ENCODE data around the gene KLHL11. TPM values are rescaled to one million over a fixed set of nuclear protein-coding genes. Genes with fewer than 3 reads are reported as not detected.
A peak's percentile ranks its signal among the peaks of the same experiment; 100 is the strongest.

Gene KLHL11
- total and polyA plus RNA-seq, 2 of the 8 experiments (the other 6 are each of a cell fraction or from before 2014, with no cell fraction given) = 4.2 to 13.7 TPM

DNA sequence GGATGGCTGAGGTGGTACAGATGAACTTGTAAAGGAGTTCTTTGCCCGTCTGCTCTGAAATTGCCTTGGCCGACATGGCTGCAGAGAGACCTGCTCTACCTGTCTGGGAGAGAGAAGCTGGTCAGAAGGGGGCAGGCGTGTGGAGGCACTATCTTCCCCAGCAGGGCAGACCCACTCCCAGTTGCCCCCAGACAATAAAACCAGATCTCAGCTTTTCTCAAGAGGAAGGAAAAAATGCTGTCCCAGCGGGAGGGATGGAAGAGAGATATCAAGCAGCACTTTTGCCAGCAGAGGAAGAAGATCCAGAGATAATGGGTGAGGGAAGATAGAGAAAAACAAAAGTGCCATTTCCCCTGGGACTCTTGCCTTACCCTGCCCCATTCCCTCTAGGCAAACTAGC lies 48.6 kb upstream of the KLHL11 start:
- H3K4ac ChIP-seq (replicated peaks; ENCODE audit: insufficient read length, low read depth, low read length) = no peak overlapping the region
- no peak overlapping the region for H2BK5ac ChIP-seq (ENCODE audit: low read depth, low read length)
- H3K56ac ChIP-seq (replicated peaks; ENCODE audit: insufficient read length, low read depth, low read length) = no peak overlapping the region
- H3K14ac ChIP-seq (ENCODE audit: insufficient read length) = no peak overlapping the region
- H3K9ac ChIP-seq (replicated peaks in 1 of 4; ENCODE audit: extremely low read depth in 1 of 4, low read depth in 3 of 4, low read length in 3 of 4) = no peak overlapping the region
- peak; percentile 10 to 50; a peak in 3 of 4 replicates for TF ChIP-seq RAD21 (IDR thresholded peaks at IDR 0.05 in 1 of 2, conservative IDR thresholded peaks at IDR 0.05 in 1 of 2; ENCODE audit: low read depth in 2 of 2, low read length in 2 of 2)
- TF ChIP-seq, protein P1, sequence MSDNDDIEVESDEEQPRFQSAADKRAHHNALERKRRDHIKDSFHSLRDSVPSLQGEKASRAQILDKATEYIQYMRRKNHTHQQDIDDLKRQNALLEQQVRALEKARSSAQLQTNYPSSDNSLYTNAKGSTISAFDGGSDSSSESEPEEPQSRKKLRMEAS (IDR thresholded peaks at IDR 0.05) = no peak
- TF ChIP-seq, protein P2, sequence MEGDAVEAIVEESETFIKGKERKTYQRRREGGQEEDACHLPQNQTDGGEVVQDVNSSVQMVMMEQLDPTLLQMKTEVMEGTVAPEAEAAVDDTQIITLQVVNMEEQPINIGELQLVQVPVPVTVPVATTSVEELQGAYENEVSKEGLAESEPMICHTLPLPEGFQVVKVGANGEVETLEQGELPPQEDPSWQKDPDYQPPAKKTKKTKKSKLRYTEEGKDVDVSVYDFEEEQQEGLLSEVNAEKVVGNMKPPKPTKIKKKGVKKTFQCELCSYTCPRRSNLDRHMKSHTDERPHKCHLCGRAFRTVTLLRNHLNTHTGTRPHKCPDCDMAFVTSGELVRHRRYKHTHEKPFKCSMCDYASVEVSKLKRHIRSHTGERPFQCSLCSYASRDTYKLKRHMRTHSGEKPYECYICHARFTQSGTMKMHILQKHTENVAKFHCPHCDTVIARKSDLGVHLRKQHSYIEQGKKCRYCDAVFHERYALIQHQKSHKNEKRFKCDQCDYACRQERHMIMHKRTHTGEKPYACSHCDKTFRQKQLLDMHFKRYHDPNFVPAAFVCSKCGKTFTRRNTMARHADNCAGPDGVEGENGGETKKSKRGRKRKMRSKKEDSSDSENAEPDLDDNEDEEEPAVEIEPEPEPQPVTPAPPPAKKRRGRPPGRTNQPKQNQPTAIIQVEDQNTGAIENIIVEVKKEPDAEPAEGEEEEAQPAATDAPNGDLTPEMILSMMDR (IDR thresholded peaks at IDR 0.05; ENCODE audit: control extremely low read depth in 1 of 3, insufficient read depth in 1 of 3, low read depth in 1 of 3, low read length in 3 of 3) = peak; percentile 26 to 34 (median 27)
- no peak for DNase-seq (ENCODE audit: low read depth in 1 of 2, low spot score in 2 of 2)
- no peak overlapping the region for H3K27ac ChIP-seq (ENCODE audit: low read depth, low read length)
- ChIA-PET POLR2A (ENCODE audit: partially characterized antibody) (interaction anchor here (0.8 to 8.2 kb wide), 11 partner anchors 9 to 207 kb away, joined by 3 to 64 read pairs (median 6); partner anchors contain the start of genes KLHL11 and ODAD4), CTCF (ENCODE audit: partially characterized antibody) (interaction anchor here (0.9 to 16.0 kb wide), 16 partner anchors 8 to 614 kb away, joined by 3 to 205 read pairs (median 4); partner anchors contain the start of genes CNP and ODAD4)
- H2BK120ac ChIP-seq (replicated peaks; ENCODE audit: low read depth, low read length) = no peak overlapping the region
- no peak overlapping the region for H3K4me3 ChIP-seq (ENCODE audit: extremely low read depth in 1 of 4, insufficient read depth in 2 of 4, low read depth in 3 of 4, low read length in 4 of 4)
- H3K4me2 ChIP-seq (ENCODE audit: insufficient read depth in 1 of 2, low read depth in 2 of 2, low read length in 2 of 2) = peak overlapping the region in 1 of 2 experiments; percentile 20; a peak in 1 of 4 replicates
- 83% methylated on average over 4 of the region's 4 CpGs; no CpG with 5 or more reads in 1 of the 2 experiments for WGBS, 2 experiments (ENCODE audit: extremely low coverage in 1 of 2, insufficient coverage in 1 of 2, insufficient read length in 1 of 2, insufficient replicate concordance in 2 of 2, low coverage in 1 of 2, low lambda C conversion rate in 2 of 2, missing lambda C conversion rate in 1 of 2)
- H3K23me2 ChIP-seq (ENCODE audit: low read depth, low read length) = peaks cover 5% of the 10 kb centered on the region; the same call in 1 of the 2 replicates
- no peak overlapping the region for H3K23ac ChIP-seq (ENCODE audit: insufficient read length)
- H3K79me1 ChIP-seq (ENCODE audit: low read depth, low read length) = peaks cover 26% of the 10 kb centered on the region
- peaks cover 4 to 21% (median 13%) of the 10 kb centered on the region in 4 experiments for H3K4me1 ChIP-seq (replicated peaks in 1 of 4; ENCODE audit: control insufficient read depth in 3 of 4, insufficient read depth in 4 of 4, low read length in 3 of 4)
- H3K36me3 ChIP-seq (ENCODE audit: control insufficient read depth in 2 of 4, insufficient read depth in 4 of 4, low read length in 3 of 4) = peaks cover 38 to 50% (median 41%) of the 10 kb centered on the region in 4 experiments
- no peak overlapping the region for H2BK15ac ChIP-seq (ENCODE audit: low read length)
- H4K8ac ChIP-seq (ENCODE audit: extremely low read depth, insufficient read depth, low read length) = no peak overlapping the region
- no peaks in the 10 kb centered on the region for H3K9me3 ChIP-seq (ENCODE audit: insufficient read depth in 2 of 2, low read depth in 1 of 2, low read length in 1 of 2)
- no peak overlapping the region for H3K18ac ChIP-seq (ENCODE audit: extremely low read depth, low read length)
- H2BK20ac ChIP-seq (ENCODE audit: low read length) = no peak overlapping the region
- no peak for FAIRE-seq
- no peak overlapping the region for H4K5ac ChIP-seq (ENCODE audit: insufficient read length, low read depth, low read length)
- H2AFZ ChIP-seq (ENCODE audit: low read length) = no peak overlapping the region
- H2AK5ac ChIP-seq (ENCODE audit: low read depth, low read length) = no peak overlapping the region
- H4K91ac ChIP-seq (replicated peaks; ENCODE audit: insufficient read length, low read length) = no peak overlapping the region
- H3K79me2 ChIP-seq (ENCODE audit: control insufficient read depth in 1 of 2, insufficient read depth in 2 of 2, low read length in 2 of 2) = peaks cover 24 to 78% of the 10 kb centered on the region in 2 experiments
- H3K27me3 ChIP-seq (replicated peaks in 1 of 4; ENCODE audit: control insufficient read depth in 3 of 4, extremely low read depth in 1 of 4, insufficient read depth in 3 of 4, low read length in 3 of 4) = no peaks in the 10 kb centered on the region
- H2BK12ac ChIP-seq (ENCODE audit: low read depth, low read length) = no peak overlapping the region
- peaks cover 34 to 67% of the 10 kb centered on the region in 2 experiments for H4K20me1 ChIP-seq (replicated peaks in 1 of 2; ENCODE audit: control insufficient read depth in 1 of 2, insufficient read depth in 2 of 2, low read length in 2 of 2)

Data from H1 (cell line).